Measurements from ENCODE around the gene GSTM4. TPM values are rescaled to one million over a fixed set of nuclear protein-coding genes. Genes with fewer than 3 reads are reported as not detected.

Gene GSTM4
- total RNA-seq, 3 donors from 2014 or later (not counting 1 experiment from before 2014, with no cell fraction given): 20.5 to 48.8 (median 47.1) TPM

GRCh38 chr1:109636201-109636952 lies 19.5 kb upstream of the GSTM4 start:
- ATAC-seq (no peak), DNase-seq (peak in 1 of 2 donors; percentile 2)
- Mint-ChIP-seq H3K4me1 (peaks cover 5 to 8% of the 10 kb centered on the region in 2 donors), H3K36me3 (no peaks in the 10 kb centered on the region), H3K9me3 (no peaks in the 10 kb centered on the region), H3K27ac (no peak overlapping the region), H3K27me3 (ENCODE audit: low read depth in 2 of 2) (peaks cover 0 to 14% of the 10 kb centered on the region in 2 donors), H3K4me3 (no peak overlapping the region)
- no peak for TF ChIP-seq CTCF (IDR thresholded peaks at IDR 0.05)
- no peak overlapping the region for H3K27ac ChIP-seq (ENCODE audit: low read length)
- H3K36me3 ChIP-seq (ENCODE audit: control insufficient read depth, insufficient read depth, low read length): peaks cover 4% of the 10 kb centered on the region
- WGBS (ENCODE audit: insufficient coverage): 88% methylated on average over 9 of the region's 9 CpGs
- no peaks in the 10 kb centered on the region for H3K27me3 ChIP-seq (ENCODE audit: control insufficient read depth, insufficient read depth, low read length)
- intact Hi-C loops (cut with micrococcal nuclease): no loop called here
- peaks cover 10% of the 10 kb centered on the region for H3K4me1 ChIP-seq (ENCODE audit: control insufficient read depth, insufficient read depth, low read length)
- H3K4me3 ChIP-seq (ENCODE audit: low read length): no peak overlapping the region
- H3K9me3 ChIP-seq (ENCODE audit: control insufficient read depth, insufficient read depth, low read length): no peaks in the 10 kb centered on the region

- 95% methylated on average over 7 of the region's 7 CpGs for WGBS (ENCODE audit: insufficient coverage)
- no peaks in the 10 kb centered on the region for H3K9me3 Mint-ChIP-seq
- H3K4me3 Mint-ChIP-seq: no peak overlapping the region
Observed at GRCh38 chr1:109637446-109637845, 18.5 kb upstream of the GSTM4 start.

GRCh38 chr1:109639063-109639840 lies 16.6 kb upstream of the GSTM4 start:
- WGBS (ENCODE audit: insufficient coverage): 84% methylated on average over 9 of the region's 9 CpGs
- Histone ChIP-seq H3K27ac (ENCODE audit: low read length) (no peak overlapping the region), H3K4me1 (ENCODE audit: control insufficient read depth, insufficient read depth, low read length) (peaks cover 19% of the 10 kb centered on the region), H3K36me3 (ENCODE audit: control insufficient read depth, insufficient read depth, low read length) (no peaks in the 10 kb centered on the region), H3K9me3 (ENCODE audit: control insufficient read depth, insufficient read depth, low read length) (no peaks in the 10 kb centered on the region), H3K4me3 (ENCODE audit: low read length) (no peak overlapping the region), H3K27me3 (ENCODE audit: control insufficient read depth, insufficient read depth, low read length) (no peaks in the 10 kb centered on the region)
- H3K4me1 Mint-ChIP-seq: peaks cover 8 to 10% of the 10 kb centered on the region in 2 donors
- H3K9me3 Mint-ChIP-seq: no peaks in the 10 kb centered on the region
- intact Hi-C loops (cut with micrococcal nuclease): no loop called here
- H3K36me3 Mint-ChIP-seq: no peaks in the 10 kb centered on the region
- H3K27ac Mint-ChIP-seq: no peak overlapping the region
- peak in 1 of 2 donors; percentile 5 for DNase-seq
- peaks cover 0 to 14% of the 10 kb centered on the region in 2 donors for H3K27me3 Mint-ChIP-seq (ENCODE audit: low read depth in 2 of 2)
- H3K4me3 Mint-ChIP-seq: no peak overlapping the region
- ATAC-seq: no peak
- no peak for TF ChIP-seq CTCF (IDR thresholded peaks at IDR 0.05)

More at GRCh38 chr1:109637446-109637845, 18.5 kb upstream of the GSTM4 start:
- peaks cover 0 to 14% of the 10 kb centered on the region in 2 donors for H3K27me3 Mint-ChIP-seq (ENCODE audit: low read depth in 2 of 2)
- Histone ChIP-seq H3K27me3 (ENCODE audit: control insufficient read depth, insufficient read depth, low read length) (no peaks in the 10 kb centered on the region), H3K36me3 (ENCODE audit: control insufficient read depth, insufficient read depth, low read length) (no peaks in the 10 kb centered on the region), H3K4me3 (ENCODE audit: low read length) (no peak overlapping the region), H3K4me1 (ENCODE audit: control insufficient read depth, insufficient read depth, low read length) (peaks cover 10% of the 10 kb centered on the region), H3K9me3 (ENCODE audit: control insufficient read depth, insufficient read depth, low read length) (no peaks in the 10 kb centered on the region), H3K27ac (ENCODE audit: low read length) (no peak overlapping the region)
- TF ChIP-seq CTCF (IDR thresholded peaks at IDR 0.05): no peak
- H3K36me3 Mint-ChIP-seq: no peaks in the 10 kb centered on the region
- ATAC-seq (no peak), DNase-seq (peak in 1 of 2 donors; percentile 1)
- intact Hi-C loops (cut with micrococcal nuclease): no loop called here
- H3K4me1 Mint-ChIP-seq: peaks cover 5 to 8% of the 10 kb centered on the region in 2 donors
- no peak overlapping the region for H3K27ac Mint-ChIP-seq
